WTC11 (cell line): ENCODE data around the gene WFDC1. TPM values are rescaled to one million over a fixed set of nuclear protein-coding genes. Genes with fewer than 3 reads are reported as not detected.

Source experiments
- ATAC-seq: fragments of 200-7000 bp; cut with Tn5 transposase; 2 replicates; pipeline ENCODE4 v1.10.0; 2021; ENCODE audit warnings: mild to moderate bottlenecking, moderate library complexity
- CTCF ChIA-PET: fragments of 300-600 bp; sonication (Branson Sonifier 250); formaldehyde crosslinking; loops from one replicate; lab custom pipeline; 2021; ENCODE audit warnings: antibody characterized with exemption; lab: Charles Lee
- POLR2A ChIA-PET: fragments of 350-600 bp; sonication (Branson Sonifier 250); formaldehyde crosslinking; loops from one replicate; lab custom pipeline; 2021; ENCODE audit warnings: antibody characterized with exemption; lab: Charles Lee
- DNase-seq: peaks from one replicate; pipeline ENCODE4 v3.0.0; 2021; ENCODE audit warnings: low spot score
- H3K27ac Mint-ChIP-seq: 2 replicates; pipeline ENCODE4 v1.8.0; 2021; ENCODE audit warnings: mixed read lengths
- H3K27me3 Mint-ChIP-seq: 2 replicates; pipeline ENCODE4 v1.8.0; 2021; ENCODE audit warnings: low read depth, mild to moderate bottlenecking, moderate library complexity, mixed read lengths
- H3K36me3 Mint-ChIP-seq: 2 replicates; pipeline ENCODE4 v1.8.0; 2021; ENCODE audit warnings: mixed read lengths
- H3K4me1 Mint-ChIP-seq: 2 replicates; pipeline ENCODE4 v1.8.0; 2022; ENCODE audit warnings: mixed read lengths
- H3K4me3 Mint-ChIP-seq: 2 replicates; pipeline ENCODE4 v1.8.0; 2021; ENCODE audit warnings: mild to moderate bottlenecking, moderate library complexity, mixed read lengths
- H3K9me3 Mint-ChIP-seq: 2 replicates; pipeline ENCODE4 v1.8.0; 2021; ENCODE audit warnings: mixed read lengths
- ATF3 ChIP-seq: sonication (generic); formaldehyde crosslinking; conservative IDR thresholded peaks from 2 replicates; pipeline ENCODE4 v1.8.1; 2022; ENCODE audit warnings: mild to moderate bottlenecking, missing genetic modification reagents
- CREM ChIP-seq: sonication (generic); formaldehyde crosslinking; IDR thresholded peaks from 2 replicates; pipeline ENCODE4 v1.8.1; 2022; ENCODE audit warnings: mild to moderate bottlenecking, missing genetic modification reagents, moderate library complexity
- FOXP1 ChIP-seq: sonication (generic); formaldehyde crosslinking; IDR thresholded peaks from 2 replicates; pipeline ENCODE4 v1.8.0; 2022; ENCODE audit warnings: missing genetic modification reagents, mild to moderate bottlenecking, moderate library complexity, borderline replicate concordance
- NFE2L1 ChIP-seq: sonication (generic); formaldehyde crosslinking; IDR thresholded peaks from 2 replicates; pipeline ENCODE4 v1.8.1; 2023; ENCODE audit warnings: missing genetic modification reagents
- NFYB ChIP-seq: sonication (generic); formaldehyde crosslinking; conservative IDR thresholded peaks from 2 replicates; pipeline ENCODE4 v1.8.0; 2022; ENCODE audit warnings: low read depth, missing genetic modification reagents
- RORB ChIP-seq: fragments of 250-450 bp; sonication (Bioruptor Pico); IDR thresholded peaks from 2 replicates; pipeline ENCODE4 v1.9.0; 2021; ENCODE audit warnings: mild to moderate bottlenecking
- SMAD3 ChIP-seq: sonication (generic); formaldehyde crosslinking; IDR thresholded peaks from 2 replicates; pipeline ENCODE4 v1.8.0; 2022; ENCODE audit warnings: missing genetic modification reagents, mild to moderate bottlenecking, borderline replicate concordance
- SOX15 ChIP-seq: fragments of 250-450 bp; sonication (Bioruptor Pico); IDR thresholded peaks from 2 replicates; pipeline ENCODE4 v1.9.0; 2021; ENCODE audit warnings: mild to moderate bottlenecking
- SP1 ChIP-seq: sonication (generic); formaldehyde crosslinking; conservative IDR thresholded peaks from 2 replicates; pipeline ENCODE4 v1.8.1; 2022; ENCODE audit warnings: missing genetic modification reagents
- TP53 ChIP-seq: sonication (generic); formaldehyde crosslinking; IDR thresholded peaks from 2 replicates; pipeline ENCODE4 v1.8.1; 2023; ENCODE audit warnings: mild to moderate bottlenecking, missing genetic modification reagents
- ZNF263 ChIP-seq: sonication (generic); formaldehyde crosslinking; IDR thresholded peaks from 2 replicates; pipeline ENCODE4 v1.8.1; 2022; ENCODE audit warnings: low read depth, mild to moderate bottlenecking, moderate library complexity, missing genetic modification reagents
- ZNF317 ChIP-seq: sonication (generic); formaldehyde crosslinking; IDR thresholded peaks from 2 replicates; pipeline ENCODE4 v1.8.1; 2023; ENCODE audit warnings: low read depth, mild to moderate bottlenecking, moderate library complexity, missing genetic modification reagents, borderline replicate concordance
- ZNF425 ChIP-seq: fragments of 250-450 bp; sonication (Bioruptor Pico); conservative IDR thresholded peaks from 2 replicates; pipeline ENCODE4 v1.9.0; 2021; ENCODE audit warnings: mild to moderate bottlenecking
- total RNA-seq: library from RNA; stranded (reverse); gene quantifications from 3 replicates; pipeline ENCODE4 v1.2.3, GENCODE V29; 2021
- TF ChIP-seq, protein P1 (sequence below): sonication (generic); formaldehyde crosslinking; IDR thresholded peaks from 2 replicates; pipeline ENCODE4 v1.8.1; 2023; ENCODE audit warnings: mild to moderate bottlenecking, missing genetic modification reagents
- TF ChIP-seq, protein P2 (sequence below): sonication (generic); formaldehyde crosslinking; IDR thresholded peaks from 2 replicates; pipeline ENCODE4 v1.8.0; 2023; ENCODE audit warnings: missing genetic modification reagents
- TF ChIP-seq, protein P3 (sequence below): sonication (generic); formaldehyde crosslinking; IDR thresholded peaks from 2 replicates; pipeline ENCODE4 v1.8.1; 2022; ENCODE audit warnings: mild to moderate bottlenecking, missing genetic modification reagents, moderate library complexity, borderline replicate concordance
- TF ChIP-seq, protein P4 (sequence below): sonication (generic); formaldehyde crosslinking; conservative IDR thresholded peaks from 2 replicates; pipeline ENCODE4 v1.8.1; 2023; ENCODE audit warnings: mild to moderate bottlenecking, low read depth, missing genetic modification reagents, moderate library complexity

Gene WFDC1
- total RNA-seq, 1 experiment from 2014 or later, result 0.50 TPM

DNA sequence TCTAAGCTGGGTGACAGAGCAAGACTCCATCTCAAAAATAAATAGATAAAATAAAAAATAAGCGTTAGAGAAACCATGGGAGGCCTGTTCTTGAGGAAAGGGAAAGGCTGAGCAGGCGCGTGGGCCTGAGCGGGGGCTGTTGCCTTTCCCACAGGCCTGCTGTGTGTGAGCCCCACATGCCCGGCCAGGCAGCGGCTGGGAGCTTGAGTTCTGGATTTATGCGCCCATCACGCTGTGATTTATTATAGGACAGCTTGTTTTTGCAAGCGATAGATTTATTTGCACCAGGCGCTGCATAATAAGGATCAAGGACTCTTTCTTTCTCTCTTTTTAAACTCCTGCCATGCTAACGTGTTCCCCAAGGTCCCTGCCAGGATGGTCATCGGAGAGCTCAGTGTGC, 14.8 kb upstream of the WFDC1 start (continued):
- TF ChIP-seq ATF3 (CRISPR knock-in tag) (no peak), ZNF317 (CRISPR knock-in tag) (no peak), NFE2L1 (CRISPR knock-in tag) (no peak)

DNA sequence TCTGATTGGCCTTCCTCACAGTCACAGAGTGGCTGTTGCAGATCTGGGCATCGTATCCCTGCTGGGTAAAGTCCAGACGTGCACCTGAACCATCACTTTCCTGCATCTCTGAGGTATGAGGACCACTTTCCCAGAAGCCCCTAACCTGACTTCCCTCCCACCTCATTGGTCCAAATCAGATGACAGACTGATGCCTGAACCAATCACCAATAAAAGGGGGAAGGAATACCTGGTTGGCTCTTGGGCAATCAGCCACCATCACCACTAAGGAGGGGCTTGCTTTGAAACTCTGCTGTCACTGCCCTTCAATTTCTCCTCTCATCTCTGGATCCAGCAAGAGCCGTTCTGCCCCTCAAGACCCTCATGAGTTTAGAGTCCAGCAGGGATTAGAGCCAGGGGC, 13.6 kb upstream of the WFDC1 start:
- H3K27ac Mint-ChIP-seq, result no peak overlapping the region
- ATAC-seq (peak; percentile 21), DNase-seq (peak; percentile 40)
- H3K4me1 Mint-ChIP-seq, result peaks cover 29% of the 10 kb centered on the region
- ChIA-PET POLR2A (interaction anchor here (1.1 kb wide), 1 partner anchor 27 kb away, joined by 3 read pairs; no protein-coding TSS in a partner anchor), CTCF (interaction anchor here (0.8 to 3.3 kb wide), 4 partner anchors 27 to 228 kb away, joined by 3 to 29 read pairs (median 4); partner anchors contain the start of gene TAF1C)
- H3K27me3 Mint-ChIP-seq, result peaks cover 2% of the 10 kb centered on the region; the same call in 1 of the 2 replicates
- H3K9me3 Mint-ChIP-seq, result no peaks in the 10 kb centered on the region
- no peak overlapping the region for H3K4me3 Mint-ChIP-seq
- no peaks in the 10 kb centered on the region for H3K36me3 Mint-ChIP-seq
- TF ChIP-seq RORB (CRISPR knock-in tag) (no peak), ZNF317 (CRISPR knock-in tag) (no peak), NFYB (CRISPR knock-in tag) (peak; percentile 96)
- TF ChIP-seq, all 79 proteins: peak for 1

- Mint-ChIP-seq H3K36me3 (no peaks in the 10 kb centered on the region), H3K4me3 (no peak overlapping the region), H3K27ac (no peak overlapping the region), H3K9me3 (no peaks in the 10 kb centered on the region), H3K27me3 (peaks cover 2% of the 10 kb centered on the region; the same call in 1 of the 2 replicates), H3K4me1 (peaks cover 29% of the 10 kb centered on the region)
- no peak for ATAC-seq
- ChIA-PET POLR2A (interaction anchor here (1.1 kb wide), 1 partner anchor 87 kb away, joined by 3 read pairs; no protein-coding TSS in a partner anchor), CTCF (interaction anchor here (0.7 to 3.0 kb wide), 3 partner anchors 26 to 1248 kb away, joined by 3 to 16 read pairs (median 3); no protein-coding TSS in a partner anchor)
- DNase-seq, result no peak
- TF ChIP-seq FOXP1 (no peak), SP1 (CRISPR knock-in tag) (no peak), SMAD3 (no peak), ZNF317 (CRISPR knock-in tag) (no peak), SOX15 (CRISPR knock-in tag) (no peak), CREM (no peak), TP53 (CRISPR knock-in tag) (no peak), ZNF263 (CRISPR knock-in tag) (no peak), ZNF425 (no peak)
- TF ChIP-seq, protein P1, sequence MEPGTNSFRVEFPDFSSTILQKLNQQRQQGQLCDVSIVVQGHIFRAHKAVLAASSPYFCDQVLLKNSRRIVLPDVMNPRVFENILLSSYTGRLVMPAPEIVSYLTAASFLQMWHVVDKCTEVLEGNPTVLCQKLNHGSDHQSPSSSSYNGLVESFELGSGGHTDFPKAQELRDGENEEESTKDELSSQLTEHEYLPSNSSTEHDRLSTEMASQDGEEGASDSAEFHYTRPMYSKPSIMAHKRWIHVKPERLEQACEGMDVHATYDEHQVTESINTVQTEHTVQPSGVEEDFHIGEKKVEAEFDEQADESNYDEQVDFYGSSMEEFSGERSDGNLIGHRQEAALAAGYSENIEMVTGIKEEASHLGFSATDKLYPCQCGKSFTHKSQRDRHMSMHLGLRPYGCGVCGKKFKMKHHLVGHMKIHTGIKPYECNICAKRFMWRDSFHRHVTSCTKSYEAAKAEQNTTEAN, result no peak
- TF ChIP-seq, protein P2, sequence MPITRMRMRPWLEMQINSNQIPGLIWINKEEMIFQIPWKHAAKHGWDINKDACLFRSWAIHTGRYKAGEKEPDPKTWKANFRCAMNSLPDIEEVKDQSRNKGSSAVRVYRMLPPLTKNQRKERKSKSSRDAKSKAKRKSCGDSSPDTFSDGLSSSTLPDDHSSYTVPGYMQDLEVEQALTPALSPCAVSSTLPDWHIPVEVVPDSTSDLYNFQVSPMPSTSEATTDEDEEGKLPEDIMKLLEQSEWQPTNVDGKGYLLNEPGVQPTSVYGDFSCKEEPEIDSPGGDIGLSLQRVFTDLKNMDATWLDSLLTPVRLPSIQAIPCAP (CRISPR knock-in tag), result no peak
- TF ChIP-seq, protein P3, sequence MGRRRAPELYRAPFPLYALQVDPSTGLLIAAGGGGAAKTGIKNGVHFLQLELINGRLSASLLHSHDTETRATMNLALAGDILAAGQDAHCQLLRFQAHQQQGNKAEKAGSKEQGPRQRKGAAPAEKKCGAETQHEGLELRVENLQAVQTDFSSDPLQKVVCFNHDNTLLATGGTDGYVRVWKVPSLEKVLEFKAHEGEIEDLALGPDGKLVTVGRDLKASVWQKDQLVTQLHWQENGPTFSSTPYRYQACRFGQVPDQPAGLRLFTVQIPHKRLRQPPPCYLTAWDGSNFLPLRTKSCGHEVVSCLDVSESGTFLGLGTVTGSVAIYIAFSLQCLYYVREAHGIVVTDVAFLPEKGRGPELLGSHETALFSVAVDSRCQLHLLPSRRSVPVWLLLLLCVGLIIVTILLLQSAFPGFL (CRISPR knock-in tag), result no peak
- TF ChIP-seq, protein P4, sequence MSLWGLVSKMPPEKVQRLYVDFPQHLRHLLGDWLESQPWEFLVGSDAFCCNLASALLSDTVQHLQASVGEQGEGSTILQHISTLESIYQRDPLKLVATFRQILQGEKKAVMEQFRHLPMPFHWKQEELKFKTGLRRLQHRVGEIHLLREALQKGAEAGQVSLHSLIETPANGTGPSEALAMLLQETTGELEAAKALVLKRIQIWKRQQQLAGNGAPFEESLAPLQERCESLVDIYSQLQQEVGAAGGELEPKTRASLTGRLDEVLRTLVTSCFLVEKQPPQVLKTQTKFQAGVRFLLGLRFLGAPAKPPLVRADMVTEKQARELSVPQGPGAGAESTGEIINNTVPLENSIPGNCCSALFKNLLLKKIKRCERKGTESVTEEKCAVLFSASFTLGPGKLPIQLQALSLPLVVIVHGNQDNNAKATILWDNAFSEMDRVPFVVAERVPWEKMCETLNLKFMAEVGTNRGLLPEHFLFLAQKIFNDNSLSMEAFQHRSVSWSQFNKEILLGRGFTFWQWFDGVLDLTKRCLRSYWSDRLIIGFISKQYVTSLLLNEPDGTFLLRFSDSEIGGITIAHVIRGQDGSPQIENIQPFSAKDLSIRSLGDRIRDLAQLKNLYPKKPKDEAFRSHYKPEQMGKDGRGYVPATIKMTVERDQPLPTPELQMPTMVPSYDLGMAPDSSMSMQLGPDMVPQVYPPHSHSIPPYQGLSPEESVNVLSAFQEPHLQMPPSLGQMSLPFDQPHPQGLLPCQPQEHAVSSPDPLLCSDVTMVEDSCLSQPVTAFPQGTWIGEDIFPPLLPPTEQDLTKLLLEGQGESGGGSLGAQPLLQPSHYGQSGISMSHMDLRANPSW (CRISPR knock-in tag), result no peak
These were observed 12.1 kb upstream of the WFDC1 start for GRCh38 chr16:84282533-84282932.
